NCI-H2227 treated with DMSO at 0.1 percent for 48 hours (cell line): ENCODE results near the gene OXNAD1.

Experiments
- DNase-seq: peaks from one replicate; lab custom pipeline; 2025; lab: John Stamatoyannopoulos, UW

OXNAD1 gene

GRCh38 chr3:16264708-16265454, at the start of gene OXNAD1, which contains the start of gene DPH3:
Gene OXNAD1, plus strand, starts transcription at chr3:16265212. Its CDS starts 5,741 bp downstream, at chr3:16270953.
Gene DPH3, minus strand, starts transcription at chr3:16264943. Its CDS starts 67 bp downstream, at chr3:16264876.
- DNase-seq = peak; percentile 95

GRCh38 chr3:16216373-16216935, 48.6 kb upstream of the OXNAD1 start:
- no peak for DNase-seq

DNA sequence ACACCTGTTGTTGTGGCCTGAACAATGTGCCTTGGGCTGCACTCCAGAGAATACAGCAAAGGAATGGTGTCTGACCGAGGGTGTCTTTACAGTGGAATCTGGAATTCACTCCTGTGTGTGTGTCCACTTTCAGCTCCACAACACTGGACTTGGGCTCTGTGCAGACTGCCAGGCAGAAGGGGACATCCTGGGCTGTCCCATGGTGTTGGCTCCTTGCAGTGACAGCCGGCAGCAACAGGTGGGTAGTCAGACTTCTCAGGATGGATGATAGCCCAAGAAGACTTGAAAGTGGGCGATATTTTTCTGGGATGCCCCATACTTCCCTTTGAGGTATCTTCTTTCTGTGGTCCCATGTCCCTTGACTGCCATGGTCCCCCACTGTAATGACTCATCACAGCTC, 45.2 kb upstream of the OXNAD1 start:
- DNase-seq = no peak

DNA sequence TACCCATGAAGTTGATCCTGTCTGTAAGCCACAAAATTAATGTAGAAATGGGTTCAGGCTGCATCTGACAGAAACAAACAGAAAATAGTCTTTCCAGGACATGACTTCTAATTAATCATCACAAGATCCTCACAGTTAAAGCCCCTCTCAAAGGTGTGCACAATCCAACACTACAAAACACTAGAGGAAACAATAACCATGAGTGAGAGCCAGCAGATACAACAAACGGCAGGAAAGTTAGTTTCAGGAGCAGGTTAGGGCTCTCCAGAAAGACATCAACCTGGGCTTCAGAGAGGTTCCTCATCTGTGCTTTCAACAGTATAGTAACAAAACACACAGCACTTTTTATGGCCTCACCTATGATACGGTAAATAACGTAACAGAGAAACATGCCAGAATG, 43.0 kb upstream of the OXNAD1 start:
- DNase-seq = no peak

GRCh38 chr3:16222547-16222946, 42.5 kb upstream of the OXNAD1 start:
- DNase-seq = no peak

GRCh38 chr3:16224325-16224724, 40.7 kb upstream of the OXNAD1 start:
- DNase-seq = no peak

DNA sequence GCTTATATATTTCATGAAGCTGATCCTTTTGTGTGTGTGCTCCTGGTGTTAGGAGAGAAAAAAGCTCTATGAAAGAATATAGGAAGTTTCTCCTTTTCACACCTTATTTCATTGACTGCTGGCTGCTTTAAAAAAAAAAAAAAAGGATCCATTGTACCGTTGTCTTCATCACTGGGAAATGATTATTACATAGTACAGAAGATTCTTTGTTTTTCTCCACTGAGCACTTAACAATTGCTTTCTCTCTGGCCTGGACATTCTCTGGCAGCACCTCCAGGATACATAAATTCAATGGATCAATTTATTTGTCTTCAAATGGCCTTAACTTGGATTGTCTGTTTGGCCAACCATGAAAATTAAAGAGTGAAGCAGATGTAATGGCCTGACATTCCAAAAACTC, 37.4 kb upstream of the OXNAD1 start:
- no peak for DNase-seq

- DNase-seq = no peak
Observed at GRCh38 chr3:16229681-16230080, 35.3 kb upstream of the OXNAD1 start.

- DNase-seq = no peak
Observed at GRCh38 chr3:16231983-16232382, 33.0 kb upstream of the OXNAD1 start.

DNA sequence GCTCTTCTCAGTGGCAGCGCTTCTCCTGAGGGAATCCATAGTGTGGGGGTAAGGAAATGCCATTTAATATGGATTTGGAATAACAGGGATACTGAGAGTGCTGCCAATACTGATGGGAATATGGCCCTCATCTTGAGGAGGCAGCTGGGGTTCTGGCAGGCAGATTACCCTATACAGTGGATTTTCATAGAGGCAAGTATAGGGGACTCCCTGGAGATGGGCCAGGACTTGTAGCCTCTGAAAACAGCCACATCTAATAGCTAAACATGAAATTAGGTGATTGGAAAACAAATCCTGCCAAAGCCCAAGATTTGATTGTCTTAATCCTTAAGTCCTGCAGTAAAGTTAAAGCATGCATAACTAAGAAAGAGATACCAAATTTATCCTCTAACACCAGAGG, 31.2 kb upstream of the OXNAD1 start:
- no peak for DNase-seq

DNA sequence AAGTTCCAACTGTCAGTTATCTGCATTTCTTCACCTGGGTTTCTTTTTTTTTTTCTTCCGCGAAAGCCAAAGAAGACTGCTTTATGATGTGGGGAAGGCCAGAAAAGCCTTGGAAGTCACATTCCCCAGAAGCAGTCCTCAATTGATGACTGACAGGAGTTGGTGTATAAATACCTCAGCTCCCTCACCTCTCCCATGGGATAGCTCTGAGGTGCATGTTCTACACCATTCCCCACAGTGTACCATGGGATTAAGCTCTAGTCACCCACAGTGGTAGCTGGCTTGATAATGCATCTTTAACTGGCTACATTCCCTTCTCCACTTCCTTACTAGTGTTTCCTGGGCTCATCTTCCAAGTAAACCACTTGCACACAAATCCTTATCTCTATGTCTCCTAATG, 30.7 kb upstream of the OXNAD1 start:
- DNase-seq = no peak

DNA sequence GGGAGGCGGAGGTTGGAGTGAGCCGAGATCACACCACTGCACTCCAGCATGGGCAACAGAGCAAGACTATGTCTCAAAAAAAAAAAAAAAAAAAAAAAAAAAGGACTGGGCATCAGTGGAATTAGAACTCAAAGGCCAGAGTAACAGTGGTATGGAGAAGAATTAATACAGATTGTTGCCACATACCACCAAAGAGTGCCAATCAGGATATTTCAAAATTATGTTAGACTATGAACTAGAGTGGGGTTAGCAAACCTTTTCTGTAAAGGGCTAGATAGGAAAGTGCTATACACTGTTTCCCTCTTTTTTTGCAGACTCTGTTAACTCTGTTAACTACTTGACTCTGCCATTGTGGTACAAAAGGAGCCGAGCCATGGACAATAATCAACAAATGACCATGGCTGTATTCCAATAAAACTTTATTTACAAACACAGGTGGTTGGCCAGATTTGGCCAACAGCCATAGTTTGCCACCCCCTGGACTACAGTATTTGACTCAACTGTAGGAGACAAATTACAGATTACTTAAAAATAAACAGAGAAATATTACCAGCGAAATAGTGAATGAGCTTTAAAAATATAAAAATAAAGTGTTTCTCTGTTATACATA, 28.9 kb upstream of the OXNAD1 start:
- DNase-seq = no peak

GRCh38 chr3:16236856-16237393, 28.1 kb upstream of the OXNAD1 start:
- no peak for DNase-seq

GRCh38 chr3:16239086-16239770, 25.8 kb upstream of the OXNAD1 start:
- DNase-seq = no peak

DNA sequence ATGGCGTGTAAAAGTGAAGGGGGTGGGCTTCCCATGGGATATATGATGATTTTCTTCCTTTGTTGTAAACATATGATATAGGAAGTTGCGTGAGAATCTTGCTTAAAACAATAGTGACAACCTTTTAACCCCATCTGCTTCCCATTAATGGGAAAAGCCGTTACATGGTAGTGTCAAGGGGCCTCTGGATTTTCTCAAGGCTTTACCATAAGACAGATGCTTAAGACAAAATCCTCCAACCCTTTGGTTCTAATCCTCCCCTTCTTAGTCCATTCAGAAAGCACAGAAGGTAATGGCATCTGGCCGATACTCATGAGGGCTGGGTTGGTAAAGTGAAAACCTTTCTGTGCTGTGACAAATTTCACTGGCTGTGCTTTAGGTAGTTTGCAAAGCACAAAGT, 25.2 kb upstream of the OXNAD1 start:
- no peak for DNase-seq

DNA sequence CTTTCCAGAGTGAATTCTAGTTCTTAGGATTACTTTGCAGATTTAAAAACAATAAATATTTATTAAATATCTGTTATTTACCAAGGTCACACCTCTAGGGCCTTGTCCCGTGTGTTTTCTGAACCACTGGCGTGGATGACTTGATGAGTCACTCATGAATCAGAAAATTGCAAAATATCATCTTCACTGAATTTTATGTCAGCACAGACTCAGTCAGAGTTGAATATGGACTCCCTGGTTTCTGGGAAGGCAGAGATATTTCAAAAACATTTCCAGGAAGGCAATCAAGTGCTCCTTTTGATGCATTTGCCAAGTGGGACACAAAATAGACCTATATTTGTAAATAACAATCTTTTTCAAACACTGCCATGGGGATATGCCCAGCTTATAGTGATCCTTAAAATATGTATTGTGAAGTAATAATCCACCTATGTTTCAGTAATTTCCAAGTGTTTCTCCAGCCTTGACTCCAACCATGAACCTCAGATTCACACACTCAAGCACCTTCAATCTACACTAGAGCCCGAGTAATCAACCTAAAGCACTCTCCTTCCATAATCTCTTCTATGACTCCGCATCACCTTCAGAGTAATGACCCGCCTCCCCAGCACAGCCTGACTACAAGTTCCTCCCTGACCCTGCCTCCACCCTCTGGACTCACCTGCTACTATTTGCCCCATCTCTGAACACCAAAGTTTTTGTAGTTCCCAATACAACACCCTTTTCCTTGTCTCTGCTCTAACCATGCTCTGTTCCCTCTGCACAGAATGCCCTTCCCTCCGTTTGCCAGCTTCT, 24.6 kb upstream of the OXNAD1 start:
- DNase-seq = no peak

GRCh38 chr3:16241225-16241624, 23.8 kb upstream of the OXNAD1 start:
- no peak for DNase-seq

GRCh38 chr3:16242177-16242576, 22.8 kb upstream of the OXNAD1 start:
- DNase-seq = no peak

DNA sequence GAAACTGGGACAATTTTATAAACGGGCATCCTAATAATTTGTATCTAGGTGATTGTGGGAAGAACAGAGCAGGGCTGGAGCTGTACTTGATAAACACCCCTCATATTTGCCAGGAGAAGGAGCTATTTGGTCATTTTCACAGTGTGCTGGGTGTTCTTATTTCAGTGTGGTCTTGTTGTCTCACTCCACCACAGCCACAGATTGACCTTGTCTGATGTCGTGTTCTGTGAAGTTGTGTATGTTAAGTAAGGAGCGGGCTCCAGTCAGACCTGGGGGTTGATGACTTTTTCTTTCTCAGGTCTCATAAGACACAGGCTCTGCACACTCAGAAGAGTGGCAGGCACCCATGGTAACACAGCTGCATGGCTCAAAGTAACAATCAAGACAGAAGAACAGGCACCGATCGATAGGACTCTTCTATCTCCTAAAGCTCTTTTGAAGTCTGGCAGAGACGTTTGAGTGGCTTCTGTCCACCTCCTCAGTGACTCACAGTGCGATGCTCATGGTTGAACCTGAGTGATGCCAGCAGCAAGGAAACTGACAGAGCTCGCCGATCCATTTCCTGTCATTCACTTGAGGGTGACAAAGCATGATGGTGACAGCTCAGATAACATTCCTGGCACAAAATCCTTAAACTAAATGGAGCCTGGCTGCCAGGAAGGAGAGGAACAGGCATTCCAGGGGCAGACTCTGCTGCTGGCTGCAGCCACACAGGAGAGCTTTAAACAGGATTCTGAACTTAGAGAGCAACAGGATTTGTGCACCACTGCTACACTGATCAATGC, 21.1 kb upstream of the OXNAD1 start:
- DNase-seq = no peak

GRCh38 chr3:16245609-16246008, 19.4 kb upstream of the OXNAD1 start:
- no peak for DNase-seq
